ENCODE results near the gene AUP1.

The AUP1 gene

GRCh38 chr2:74526649-74527230, 2.8 kb downstream of the AUP1 start:
- DNase-seq (ENCODE audit: extremely low spot score): no peak
- ChIA-PET CTCF (interaction anchor here (1.0 kb wide), 1 partner anchor 62 kb away, joined by 3 read pairs; no protein-coding TSS in a partner anchor), POLR2A (interaction anchor here (1.1 to 8.4 kb wide), 3 partner anchors 17 to 44 kb away, joined by 3 to 70 read pairs (median 3); partner anchors contain the start of gene PCGF1)
- TF ChIP-seq ARNT (IDR thresholded peaks at IDR 0.05) (no peak), FOXA1 (IDR thresholded peaks at IDR 0.05) (no peak), L3MBTL2 (conservative IDR thresholded peaks at IDR 0.05) (no peak), HDGF (IDR thresholded peaks at IDR 0.05; ENCODE audit: borderline replicate concordance) (no peak), FOXM1 (IDR thresholded peaks at IDR 0.05; ENCODE audit: borderline replicate concordance) (no peak), ELF4 (IDR thresholded peaks at IDR 0.05) (no peak), BHLHE40 (IDR thresholded peaks at IDR 0.05; ENCODE audit: borderline replicate concordance) (no peak), TARDBP (IDR thresholded peaks at IDR 0.05) (no peak), LEF1 (IDR thresholded peaks at IDR 0.05; ENCODE audit: borderline replicate concordance) (no peak), CTBP1 (IDR thresholded peaks at IDR 0.05; ENCODE audit: borderline replicate concordance) (no peak), PKNOX1 (IDR thresholded peaks at IDR 0.05) (no peak), FOXK2 (IDR thresholded peaks at IDR 0.05) (no peak), NFRKB (IDR thresholded peaks at IDR 0.05) (no peak)

GRCh38 chr2:74525717-74526648, 3.5 kb downstream of the AUP1 start, which contains the start of gene DQX1:
DQX1 (minus strand) TSS chr2:74526231; CDS start chr2:74525729, 502 bp downstream.
- ChIA-PET POLR2A (interaction anchor here (1.3 to 8.4 kb wide), 2 partner anchors 18 to 44 kb away, joined by 3 to 70 read pairs; partner anchors contain the start of gene PCGF1), CTCF (interaction anchor here (1.0 kb wide), 1 partner anchor 63 kb away, joined by 3 read pairs; no protein-coding TSS in a partner anchor)
- peak; percentile 51 for DNase-seq (ENCODE audit: extremely low spot score)
- TF ChIP-seq BHLHE40 (IDR thresholded peaks at IDR 0.05; ENCODE audit: borderline replicate concordance) (no peak), CTBP1 (IDR thresholded peaks at IDR 0.05; ENCODE audit: borderline replicate concordance) (no peak), ZNF384 (IDR thresholded peaks at IDR 0.05) (no peak), SUZ12 (IDR thresholded peaks at IDR 0.05) (no peak), ELF4 (IDR thresholded peaks at IDR 0.05) (no peak), LEF1 (IDR thresholded peaks at IDR 0.05; ENCODE audit: borderline replicate concordance) (no peak), FOXK2 (IDR thresholded peaks at IDR 0.05) (no peak), PKNOX1 (IDR thresholded peaks at IDR 0.05) (no peak), FOXM1 (IDR thresholded peaks at IDR 0.05; ENCODE audit: borderline replicate concordance) (no peak), SP1 (IDR thresholded peaks at IDR 0.05) (no peak), ARNT (IDR thresholded peaks at IDR 0.05) (no peak), L3MBTL2 (conservative IDR thresholded peaks at IDR 0.05) (no peak), FOXA1 (IDR thresholded peaks at IDR 0.05) (no peak), HDGF (IDR thresholded peaks at IDR 0.05; ENCODE audit: borderline replicate concordance) (no peak), TARDBP (IDR thresholded peaks at IDR 0.05) (no peak), NFRKB (IDR thresholded peaks at IDR 0.05) (no peak)

- TF ChIP-seq FOXA1 (IDR thresholded peaks at IDR 0.05): no peak
- no peak for TF ChIP-seq SUZ12 (IDR thresholded peaks at IDR 0.05)
- no peak for TF ChIP-seq NFRKB (IDR thresholded peaks at IDR 0.05)
- no peak for TF ChIP-seq FOXM1 (IDR thresholded peaks at IDR 0.05; ENCODE audit: borderline replicate concordance)
- no peak for TF ChIP-seq TARDBP (IDR thresholded peaks at IDR 0.05)
- TF ChIP-seq ZNF384 (IDR thresholded peaks at IDR 0.05): no peak
- no peak for TF ChIP-seq SP1 (IDR thresholded peaks at IDR 0.05)
- TF ChIP-seq FOXK2 (IDR thresholded peaks at IDR 0.05): no peak
- TF ChIP-seq HDGF (IDR thresholded peaks at IDR 0.05; ENCODE audit: borderline replicate concordance): no peak
- no peak for TF ChIP-seq L3MBTL2 (conservative IDR thresholded peaks at IDR 0.05)
- no peak for TF ChIP-seq ARNT (IDR thresholded peaks at IDR 0.05)
- no peak for TF ChIP-seq LEF1 (IDR thresholded peaks at IDR 0.05; ENCODE audit: borderline replicate concordance)
- DNase-seq (ENCODE audit: extremely low spot score): no peak
- ChIA-PET CTCF (no interaction called here), POLR2A (interaction anchor here (8.4 kb wide), 1 partner anchor 17 kb away, joined by 70 read pairs; the partner anchor contains the start of gene PCGF1)
Measured at GRCh38 chr2:74524955-74525716, 4.4 kb downstream of the AUP1 start.

GRCh38 chr2:74524005-74524404, 5.5 kb downstream of the AUP1 start:
- ChIA-PET POLR2A (no interaction called here), CTCF (no interaction called here)
- DNase-seq (ENCODE audit: extremely low spot score): no peak
- no peak for TF ChIP-seq FOXM1 (IDR thresholded peaks at IDR 0.05; ENCODE audit: borderline replicate concordance)
- TF ChIP-seq SUZ12 (IDR thresholded peaks at IDR 0.05): no peak
- TF ChIP-seq PKNOX1 (IDR thresholded peaks at IDR 0.05): no peak
- TF ChIP-seq L3MBTL2 (conservative IDR thresholded peaks at IDR 0.05): no peak
- TF ChIP-seq BHLHE40 (IDR thresholded peaks at IDR 0.05; ENCODE audit: borderline replicate concordance): no peak
- no peak for TF ChIP-seq ZNF384 (IDR thresholded peaks at IDR 0.05)
- TF ChIP-seq ELF4 (IDR thresholded peaks at IDR 0.05): no peak
- TF ChIP-seq TARDBP (IDR thresholded peaks at IDR 0.05): no peak
- no peak for TF ChIP-seq CTBP1 (IDR thresholded peaks at IDR 0.05; ENCODE audit: borderline replicate concordance)
- no peak for TF ChIP-seq HDGF (IDR thresholded peaks at IDR 0.05; ENCODE audit: borderline replicate concordance)
